ENCODE measurements around the gene CHST1. TPM values are rescaled to one million over a fixed set of nuclear protein-coding genes. Genes with fewer than 3 reads are reported as not detected.

CHST1 gene
- total RNA-seq, 5 donors from 2014 or later (not counting 1 experiment from before 2014, with no cell fraction given) = 0.26 TPM; not detected in 4

GRCh38 chr11:45702511-45702910 lies 37.1 kb upstream of the CHST1 start:
- no peak overlapping the region for H3K27ac ChIP-seq (ENCODE audit: low read length)
- 59% methylated on average over 4 of the region's 4 CpGs for WGBS (ENCODE audit: insufficient coverage)
- DNase-seq (no peak), ATAC-seq (replicated peaks in 1 of 4) (no peak)
- CTCF ChIA-PET = no interaction called here
- POLR2A ChIA-PET = no interaction called here
- Mint-ChIP-seq H3K9me3 (no peaks in the 10 kb centered on the region), H3K4me3 (no peak overlapping the region), H3K4me1 (peaks cover 0 to 1% (median 0%) of the 10 kb centered on the region in 3 donors), H3K27me3 (peaks cover 31 to 34% of the 10 kb centered on the region in 2 donors), H3K36me3 (no peaks in the 10 kb centered on the region), H3K27ac (no peak overlapping the region)
- H3K9me3 ChIP-seq = no peaks in the 10 kb centered on the region
- H3K36me3 ChIP-seq (ENCODE audit: control insufficient read depth in 2 of 2, extremely low read depth in 1 of 2, insufficient read depth in 1 of 2, low read length in 1 of 2) = no peaks in the 10 kb centered on the region
- no peaks in the 10 kb centered on the region for H3K4me1 ChIP-seq (ENCODE audit: control insufficient read depth in 1 of 2, extremely low read depth in 1 of 2, insufficient read depth in 2 of 2, low read length in 2 of 2)
- no peak overlapping the region for H3K4me3 ChIP-seq (ENCODE audit: control insufficient read depth in 1 of 2, extremely low read depth in 1 of 2, low read length in 1 of 2)
- peaks cover 0 to 24% of the 10 kb centered on the region in 2 experiments for H3K27me3 ChIP-seq (replicated peaks in 1 of 2; ENCODE audit: control insufficient read depth in 2 of 2, extremely low read depth in 1 of 2, insufficient read depth in 2 of 2, low read length in 1 of 2)

GRCh38 chr11:45698777-45699497 lies 33.5 kb upstream of the CHST1 start:
- Mint-ChIP-seq H3K9me3 (no peaks in the 10 kb centered on the region), H3K27ac (no peak overlapping the region), H3K36me3 (no peaks in the 10 kb centered on the region), H3K4me3 (no peak overlapping the region), H3K4me1 (peaks cover 0 to 1% (median 0%) of the 10 kb centered on the region in 3 donors), H3K27me3 (peaks cover 19 to 32% of the 10 kb centered on the region in 2 donors)
- Histone ChIP-seq H3K4me1 (ENCODE audit: control insufficient read depth in 1 of 2, extremely low read depth in 1 of 2, insufficient read depth in 2 of 2, low read length in 2 of 2) (no peaks in the 10 kb centered on the region), H3K36me3 (ENCODE audit: control insufficient read depth in 2 of 2, extremely low read depth in 1 of 2, insufficient read depth in 1 of 2, low read length in 1 of 2) (no peaks in the 10 kb centered on the region), H3K27ac (ENCODE audit: low read length) (no peak overlapping the region), H3K4me3 (ENCODE audit: control insufficient read depth in 1 of 2, extremely low read depth in 1 of 2, low read length in 1 of 2) (no peak overlapping the region), H3K27me3 (replicated peaks in 1 of 2; ENCODE audit: control insufficient read depth in 2 of 2, extremely low read depth in 1 of 2, insufficient read depth in 2 of 2, low read length in 1 of 2) (peaks cover 0 to 27% of the 10 kb centered on the region in 2 experiments), H3K9me3 (no peaks in the 10 kb centered on the region)
- no peak for DNase-seq
- ChIA-PET POLR2A (no interaction called here), CTCF (no interaction called here)
- ATAC-seq (replicated peaks in 1 of 4) = no peak
- WGBS (ENCODE audit: insufficient coverage) = 31% methylated on average over 7 of the region's 8 CpGs

- CTCF ChIA-PET = no interaction called here
Observed at GRCh38 chr11:45692808-45693453, 27.5 kb upstream of the CHST1 start.

GRCh38 chr11:45688472-45689033 lies 23.1 kb upstream of the CHST1 start:
- ChIA-PET POLR2A (no interaction called here), CTCF (no interaction called here)
- no peaks in the 10 kb centered on the region for H3K4me1 Mint-ChIP-seq
- WGBS (ENCODE audit: insufficient coverage) = 40% methylated on average over 4 of the region's 7 CpGs
- H3K27ac Mint-ChIP-seq = no peak overlapping the region
- H3K27me3 ChIP-seq (replicated peaks in 1 of 2; ENCODE audit: control insufficient read depth in 2 of 2, extremely low read depth in 1 of 2, insufficient read depth in 2 of 2, low read length in 1 of 2) = peaks cover 0 to 17% of the 10 kb centered on the region in 2 experiments
- no peaks in the 10 kb centered on the region for H3K4me1 ChIP-seq (ENCODE audit: control insufficient read depth in 1 of 2, extremely low read depth in 1 of 2, insufficient read depth in 2 of 2, low read length in 2 of 2)
- H3K27me3 Mint-ChIP-seq = peaks cover 11 to 21% of the 10 kb centered on the region in 2 donors
- no peaks in the 10 kb centered on the region for H3K36me3 ChIP-seq (ENCODE audit: control insufficient read depth in 2 of 2, extremely low read depth in 1 of 2, insufficient read depth in 1 of 2, low read length in 1 of 2)
- H3K36me3 Mint-ChIP-seq = no peaks in the 10 kb centered on the region
- no peak overlapping the region for H3K27ac ChIP-seq (ENCODE audit: low read length)
- H3K9me3 ChIP-seq = no peaks in the 10 kb centered on the region
- H3K9me3 Mint-ChIP-seq = no peaks in the 10 kb centered on the region
- DNase-seq = no peak
- ATAC-seq (replicated peaks in 1 of 4) = no peak
- no peak overlapping the region for H3K4me3 ChIP-seq (ENCODE audit: control insufficient read depth in 1 of 2, extremely low read depth in 1 of 2, low read length in 1 of 2)
- no peak overlapping the region for H3K4me3 Mint-ChIP-seq

More at GRCh38 chr11:45692808-45693453, 27.5 kb upstream of the CHST1 start:
- H3K9me3 ChIP-seq = no peaks in the 10 kb centered on the region
- DNase-seq (no peak), ATAC-seq (replicated peaks in 1 of 4) (no peak)
- WGBS (ENCODE audit: insufficient coverage) = no CpG with 5 or more reads among the region's 10 CpGs
- no peaks in the 10 kb centered on the region for H3K36me3 Mint-ChIP-seq
- peaks cover 0 to 18% of the 10 kb centered on the region in 2 experiments for H3K27me3 ChIP-seq (replicated peaks in 1 of 2; ENCODE audit: control insufficient read depth in 2 of 2, extremely low read depth in 1 of 2, insufficient read depth in 2 of 2, low read length in 1 of 2)
- POLR2A ChIA-PET = no interaction called here
- no peaks in the 10 kb centered on the region for H3K9me3 Mint-ChIP-seq
- H3K27me3 Mint-ChIP-seq = peaks cover 8 to 12% of the 10 kb centered on the region in 2 donors
- H3K4me3 Mint-ChIP-seq = no peak overlapping the region
- H3K4me1 Mint-ChIP-seq = no peaks in the 10 kb centered on the region
- no peak overlapping the region for H3K27ac ChIP-seq (ENCODE audit: low read length)
- H3K36me3 ChIP-seq (ENCODE audit: control insufficient read depth in 2 of 2, extremely low read depth in 1 of 2, insufficient read depth in 1 of 2, low read length in 1 of 2) = no peaks in the 10 kb centered on the region
- H3K27ac Mint-ChIP-seq = no peak overlapping the region
- H3K4me1 ChIP-seq (ENCODE audit: control insufficient read depth in 1 of 2, extremely low read depth in 1 of 2, insufficient read depth in 2 of 2, low read length in 2 of 2) = no peaks in the 10 kb centered on the region
- no peak overlapping the region for H3K4me3 ChIP-seq (ENCODE audit: control insufficient read depth in 1 of 2, extremely low read depth in 1 of 2, low read length in 1 of 2)

GRCh38 chr11:45687836-45688235 lies 22.4 kb upstream of the CHST1 start:
- WGBS (ENCODE audit: insufficient coverage) = 75% methylated on average over 5 of the region's 6 CpGs
- CTCF ChIA-PET = no interaction called here

GRCh38 chr11:45685964-45686537 lies 20.6 kb upstream of the CHST1 start:
- peaks cover 0 to 15% of the 10 kb centered on the region in 2 experiments for H3K27me3 ChIP-seq (replicated peaks in 1 of 2; ENCODE audit: control insufficient read depth in 2 of 2, extremely low read depth in 1 of 2, insufficient read depth in 2 of 2, low read length in 1 of 2)
- DNase-seq = no peak
- ATAC-seq (replicated peaks in 1 of 4) = no peak
- ChIA-PET POLR2A (no interaction called here), CTCF (no interaction called here)
- no peak overlapping the region for H3K4me3 ChIP-seq (ENCODE audit: control insufficient read depth in 1 of 2, extremely low read depth in 1 of 2, low read length in 1 of 2)
- Mint-ChIP-seq H3K27me3 (peaks cover 11 to 18% of the 10 kb centered on the region in 2 donors), H3K4me3 (no peak overlapping the region), H3K9me3 (no peaks in the 10 kb centered on the region), H3K36me3 (no peaks in the 10 kb centered on the region), H3K4me1 (no peaks in the 10 kb centered on the region), H3K27ac (no peak overlapping the region)
- H3K9me3 ChIP-seq = no peaks in the 10 kb centered on the region
- no peak overlapping the region for H3K27ac ChIP-seq (ENCODE audit: low read length)
- H3K4me1 ChIP-seq (ENCODE audit: control insufficient read depth in 1 of 2, extremely low read depth in 1 of 2, insufficient read depth in 2 of 2, low read length in 2 of 2) = no peaks in the 10 kb centered on the region
- WGBS (ENCODE audit: insufficient coverage) = 76% methylated on average over 6 of the region's 7 CpGs
- H3K36me3 ChIP-seq (ENCODE audit: control insufficient read depth in 2 of 2, extremely low read depth in 1 of 2, insufficient read depth in 1 of 2, low read length in 1 of 2) = no peaks in the 10 kb centered on the region

More at GRCh38 chr11:45687836-45688235, 22.4 kb upstream of the CHST1 start:
- Histone ChIP-seq H3K27me3 (replicated peaks in 1 of 2; ENCODE audit: control insufficient read depth in 2 of 2, extremely low read depth in 1 of 2, insufficient read depth in 2 of 2, low read length in 1 of 2) (peaks cover 0 to 15% of the 10 kb centered on the region in 2 experiments), H3K36me3 (ENCODE audit: control insufficient read depth in 2 of 2, extremely low read depth in 1 of 2, insufficient read depth in 1 of 2, low read length in 1 of 2) (no peaks in the 10 kb centered on the region), H3K9me3 (no peaks in the 10 kb centered on the region), H3K4me1 (ENCODE audit: control insufficient read depth in 1 of 2, extremely low read depth in 1 of 2, insufficient read depth in 2 of 2, low read length in 2 of 2) (no peaks in the 10 kb centered on the region), H3K27ac (ENCODE audit: low read length) (no peak overlapping the region), H3K4me3 (ENCODE audit: control insufficient read depth in 1 of 2, extremely low read depth in 1 of 2, low read length in 1 of 2) (no peak overlapping the region)
- POLR2A ChIA-PET = no interaction called here
- Mint-ChIP-seq H3K27me3 (peaks cover 11 to 21% of the 10 kb centered on the region in 2 donors), H3K4me3 (no peak overlapping the region), H3K27ac (no peak overlapping the region), H3K4me1 (no peaks in the 10 kb centered on the region), H3K36me3 (no peaks in the 10 kb centered on the region), H3K9me3 (no peaks in the 10 kb centered on the region)
- DNase-seq (no peak), ATAC-seq (replicated peaks in 1 of 4) (no peak)

Data from T-cell (primary cell).